Mesenchymal stem cell (in vitro differentiated cells and primary cell): Measurements from ENCODE around the gene UGT1A9.

Source experiments
- DNase-seq: peaks from one replicate; pipeline ENCODE4 v3.0.0-alpha.2; 2013
- H2AFZ ChIP-seq: one replicate; pipeline ENCODE4 v1.6.1; 2013; ENCODE audit warnings: low read depth, mild to moderate bottlenecking, control low read depth, inconsistent platforms, low read length, moderate library complexity
- H2AK5ac ChIP-seq: 2 replicates; pipeline ENCODE4 v1.6.1; 2013; ENCODE audit warnings: low read length, moderate library complexity, mild to moderate bottlenecking, inconsistent platforms; ENCODE audit not compliant: severe bottlenecking
- H2BK120ac ChIP-seq: one replicate; pipeline ENCODE4 v1.6.1; 2013; ENCODE audit warnings: low read depth, mild to moderate bottlenecking, inconsistent platforms, low read length, moderate library complexity
- H2BK12ac ChIP-seq, 2 experiments: one replicate each; pipeline ENCODE4 v1.6.1; 2013; ENCODE audit warnings: inconsistent platforms in 2 of 2, low read length in 2 of 2, mild to moderate bottlenecking in 2 of 2, moderate library complexity in 2 of 2, control low read depth in 1 of 2
- H2BK15ac ChIP-seq: one replicate; pipeline ENCODE4 v1.6.1; 2013; ENCODE audit warnings: mild to moderate bottlenecking, low read depth, inconsistent platforms; ENCODE audit not compliant: poor library complexity, severe bottlenecking
- H2BK5ac ChIP-seq: 2 replicates; pipeline ENCODE4 v1.6.1; 2013; ENCODE audit warnings: low read depth, mild to moderate bottlenecking, low read length, control low read depth, inconsistent platforms; ENCODE audit not compliant: poor library complexity, severe bottlenecking
- H3K14ac ChIP-seq, 2 experiments: one replicate each; pipeline ENCODE4 v1.6.1; 2013; ENCODE audit warnings: inconsistent platforms in 2 of 2, low read length in 2 of 2, control low read depth in 1 of 2, mild to moderate bottlenecking in 1 of 2, moderate library complexity in 1 of 2
- H3K18ac ChIP-seq, 2 experiments: one replicate each; pipeline ENCODE4 v1.6.1; 2013; ENCODE audit warnings: inconsistent platforms in 2 of 2, low read length in 2 of 2, control low read depth in 1 of 2, low read depth in 1 of 2, mild to moderate bottlenecking in 1 of 2
- H3K23ac ChIP-seq, 2 experiments: one replicate each; pipeline ENCODE4 v1.6.1; 2013; ENCODE audit warnings: inconsistent platforms in 2 of 2, low read length in 2 of 2, mild to moderate bottlenecking in 2 of 2, moderate library complexity in 2 of 2, control low read depth in 1 of 2
- H3K27ac ChIP-seq: 2 replicates; pipeline ENCODE4 v1.5.1; 2013; ENCODE audit warnings: mild to moderate bottlenecking, moderate library complexity, low read length, control low read depth, inconsistent platforms; ENCODE audit not compliant: poor library complexity, severe bottlenecking
- H3K27me3 ChIP-seq, 2 experiments: 2 replicates each; pipeline versions ENCODE4 v1.6.1 to v1.7.0; 2013; ENCODE audit warnings: low read length in 2 of 2, mild to moderate bottlenecking in 2 of 2, moderate library complexity in 2 of 2, control low read depth in 1 of 2, inconsistent platforms in 1 of 2; ENCODE audit not compliant: control insufficient read depth in 1 of 2, insufficient read depth in 1 of 2
- H3K36me3 ChIP-seq, 2 experiments: 2 replicates each; pipeline versions ENCODE4 v1.6.1 to v1.7.0; 2013; ENCODE audit warnings: low read length in 2 of 2, control low read depth in 1 of 2, inconsistent platforms in 1 of 2, low read depth in 1 of 2, mild to moderate bottlenecking in 1 of 2; ENCODE audit not compliant: insufficient read depth in 2 of 2, control insufficient read depth in 1 of 2
- H3K4ac ChIP-seq, 2 experiments: one replicate each; pipeline ENCODE4 v1.6.1; 2013; ENCODE audit warnings: inconsistent platforms in 2 of 2, low read length in 2 of 2, mild to moderate bottlenecking in 2 of 2, moderate library complexity in 2 of 2, control low read depth in 1 of 2, low read depth in 1 of 2
- H3K4me1 ChIP-seq: 2 replicates; pipeline ENCODE4 v1.6.1; 2013; ENCODE audit warnings: low read depth, low read length, control low read depth; ENCODE audit not compliant: control insufficient read depth, insufficient read depth
- H3K4me2 ChIP-seq: 2 replicates; pipeline ENCODE4 v1.6.1; 2013; ENCODE audit warnings: low read length, mild to moderate bottlenecking, inconsistent platforms; ENCODE audit not compliant: poor library complexity, severe bottlenecking
- H3K4me3 ChIP-seq, 2 experiments: 2 replicates each; pipeline versions ENCODE4 v1.5.1 to v1.7.0; 2013; ENCODE audit warnings: low read length in 2 of 2, mild to moderate bottlenecking in 2 of 2, control low read depth in 1 of 2, low read depth in 1 of 2; ENCODE audit not compliant: insufficient read depth in 1 of 2
- H3K79me1 ChIP-seq: replicated peaks from 2 replicates; pipeline ENCODE4 v1.6.1; 2013; ENCODE audit warnings: mild to moderate bottlenecking, control low read depth, low read length, inconsistent platforms; ENCODE audit not compliant: poor library complexity, severe bottlenecking
- H3K9ac ChIP-seq: 2 replicates; pipeline ENCODE4 v1.7.0; 2013; ENCODE audit warnings: mild to moderate bottlenecking, low read length, moderate library complexity
- H3K9me3 ChIP-seq: 2 replicates; pipeline ENCODE4 v1.7.0; 2013; ENCODE audit warnings: mild to moderate bottlenecking, low read length; ENCODE audit not compliant: control insufficient read depth
- H4K8ac ChIP-seq: one replicate; pipeline ENCODE4 v1.6.1; 2013; ENCODE audit warnings: inconsistent platforms, mild to moderate bottlenecking, low read length, moderate library complexity
- H4K91ac ChIP-seq: one replicate; pipeline ENCODE4 v1.6.1; 2013; ENCODE audit warnings: mild to moderate bottlenecking, low read length, inconsistent platforms
- WGBS: methylation state at CpG from one replicate; pipeline ENCODE4 v1.1.7; 2013; ENCODE audit warnings: mixed read lengths; 5-methylcytosine and 5-hydroxymethylcytosine counted together

UGT1A9 gene

DNA sequence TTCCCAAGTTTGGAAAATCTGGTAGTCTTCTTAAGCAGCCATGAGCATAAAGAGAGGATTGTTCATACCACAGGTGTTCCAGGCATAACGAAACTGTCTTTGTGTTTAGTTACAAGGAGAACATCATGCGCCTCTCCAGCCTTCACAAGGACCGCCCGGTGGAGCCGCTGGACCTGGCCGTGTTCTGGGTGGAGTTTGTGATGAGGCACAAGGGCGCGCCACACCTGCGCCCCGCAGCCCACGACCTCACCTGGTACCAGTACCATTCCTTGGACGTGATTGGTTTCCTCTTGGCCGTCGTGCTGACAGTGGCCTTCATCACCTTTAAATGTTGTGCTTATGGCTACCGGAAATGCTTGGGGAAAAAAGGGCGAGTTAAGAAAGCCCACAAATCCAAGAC, 100.5 kb downstream of the UGT1A9 start:
- Histone ChIP-seq H3K27me3 (peaks cover 9 to 10% of the 10 kb centered on the region in 2 experiments), H3K4ac (no peak overlapping the region), H2AK5ac (no peak overlapping the region), H3K79me1 (no peaks in the 10 kb centered on the region), H2BK5ac (no peak overlapping the region), H2BK120ac (no peak overlapping the region), H3K4me1 (no peaks in the 10 kb centered on the region), H2BK15ac (no peak overlapping the region), H3K9me3 (peaks cover 2% of the 10 kb centered on the region), H3K23ac (no peak overlapping the region), H4K8ac (no peak overlapping the region), H2BK12ac (no peak overlapping the region), H3K4me3 (no peak overlapping the region), H3K9ac (no peak overlapping the region), H3K4me2 (no peak overlapping the region), H4K91ac (no peak overlapping the region), H2AFZ (no peak overlapping the region), H3K27ac (no peak overlapping the region), H3K18ac (no peak overlapping the region), H3K14ac (no peak overlapping the region), H3K36me3 (no peaks in the 10 kb centered on the region)
- DNase-seq: no peak
- WGBS: 85% methylated on average over 16 of the region's 16 CpGs

DNA sequence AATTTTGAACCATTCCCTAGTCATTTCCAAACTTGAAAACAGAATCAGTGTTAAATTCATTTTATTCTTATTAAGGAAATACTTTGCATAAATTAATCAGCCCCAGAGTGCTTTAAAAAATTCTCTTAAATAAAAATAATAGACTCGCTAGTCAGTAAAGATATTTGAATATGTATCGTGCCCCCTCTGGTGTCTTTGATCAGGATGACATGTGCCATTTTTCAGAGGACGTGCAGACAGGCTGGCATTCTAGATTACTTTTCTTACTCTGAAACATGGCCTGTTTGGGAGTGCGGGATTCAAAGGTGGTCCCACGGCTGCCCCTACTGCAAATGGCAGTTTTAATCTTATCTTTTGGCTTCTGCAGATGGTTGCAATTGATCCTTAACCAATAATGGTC, 100.9 kb downstream of the UGT1A9 start:
- H2BK5ac ChIP-seq: no peak overlapping the region
- H3K14ac ChIP-seq: no peak overlapping the region
- no peak overlapping the region for H2BK12ac ChIP-seq
- DNase-seq: no peak
- 85% methylated on average over 5 of the region's 5 CpGs for WGBS
- no peak overlapping the region for H2AFZ ChIP-seq
- H3K18ac ChIP-seq: no peak overlapping the region
- no peak overlapping the region for H3K4me3 ChIP-seq
- H3K27ac ChIP-seq: no peak overlapping the region
- no peak overlapping the region for H2BK120ac ChIP-seq
- no peak overlapping the region for H3K23ac ChIP-seq
- no peaks in the 10 kb centered on the region for H3K4me1 ChIP-seq
- no peak overlapping the region for H2BK15ac ChIP-seq
- H3K4ac ChIP-seq: no peak overlapping the region
- H3K27me3 ChIP-seq: peaks cover 9 to 10% of the 10 kb centered on the region in 2 experiments
- no peak overlapping the region for H4K91ac ChIP-seq
- no peak overlapping the region for H3K9ac ChIP-seq
- no peak overlapping the region for H3K4me2 ChIP-seq
- H3K9me3 ChIP-seq: peaks cover 3% of the 10 kb centered on the region
- no peak overlapping the region for H2AK5ac ChIP-seq
- H3K79me1 ChIP-seq: no peaks in the 10 kb centered on the region
- H3K36me3 ChIP-seq: no peaks in the 10 kb centered on the region
- no peak overlapping the region for H4K8ac ChIP-seq

- DNase-seq: no peak
- Histone ChIP-seq H3K36me3 (no peaks in the 10 kb centered on the region), H2BK5ac (no peak overlapping the region), H3K79me1 (no peaks in the 10 kb centered on the region), H3K27me3 (peaks cover 4 to 12% of the 10 kb centered on the region in 2 experiments), H3K23ac (no peak overlapping the region), H2AFZ (no peak overlapping the region), H3K14ac (no peak overlapping the region), H3K18ac (no peak overlapping the region), H2BK120ac (no peak overlapping the region), H2BK12ac (no peak overlapping the region), H2BK15ac (no peak overlapping the region), H2AK5ac (no peak overlapping the region), H3K4ac (no peak overlapping the region), H3K4me1 (no peaks in the 10 kb centered on the region), H3K9ac (no peak overlapping the region), H3K9me3 (peaks cover 3% of the 10 kb centered on the region), H4K91ac (no peak overlapping the region), H3K27ac (no peak overlapping the region), H3K4me2 (no peak overlapping the region), H3K4me3 (no peak overlapping the region), H4K8ac (no peak overlapping the region)
- 60% methylated on average over 5 of the region's 5 CpGs for WGBS
These were observed 102.2 kb downstream of the UGT1A9 start for GRCh38 chr2:233773854-233774253.

- Histone ChIP-seq H4K91ac (no peak overlapping the region), H2BK15ac (no peak overlapping the region), H3K4me2 (no peak overlapping the region), H3K9ac (no peak overlapping the region), H2AFZ (no peak overlapping the region), H2BK120ac (no peak overlapping the region), H3K27me3 (peaks cover 0 to 14% of the 10 kb centered on the region in 2 experiments), H4K8ac (no peak overlapping the region), H3K14ac (no peak overlapping the region), H2AK5ac (no peak overlapping the region), H3K4ac (no peak overlapping the region), H3K9me3 (peaks cover 3% of the 10 kb centered on the region), H3K79me1 (no peaks in the 10 kb centered on the region), H3K4me3 (no peak overlapping the region), H3K23ac (no peak overlapping the region), H3K4me1 (no peaks in the 10 kb centered on the region), H3K36me3 (no peaks in the 10 kb centered on the region), H2BK12ac (no peak overlapping the region), H3K18ac (no peak overlapping the region), H2BK5ac (no peak overlapping the region), H3K27ac (no peak overlapping the region)
- 80% methylated on average over 6 of the region's 6 CpGs for whole genome bisulfite sequencing
- no peak for DNase-seq
These were observed 103.7 kb downstream of the UGT1A9 start for GRCh38 chr2:233775414-233775813.
